IMR-90 (cell line): ENCODE data around the gene LRRC10B. TPM values are rescaled to one million over a fixed set of nuclear protein-coding genes. Genes with fewer than 3 reads are reported as not detected.

Experiments used
- ATAC-seq: fragments of 200-7000 bp; cut with Tn5 transposase; 2 replicates; pipeline ENCODE4 v1.9.1; 2020; ENCODE audit warnings: low read depth, mild to moderate bottlenecking, moderate library complexity
- BruUV-seq: library from RNA; stranded (reverse); fragments of 400-500 nt; replicated peaks from 2 replicates; lab custom pipeline; 2021; lab: Mats Ljungman, UMichigan
- CTCF ChIA-PET: fragments of 300-600 bp; formaldehyde crosslinking; extraction: SDS; loops from one replicate; lab custom pipeline; 2021; ENCODE audit warnings: antibody characterized with exemption; lab: Yijun Ruan, JAX
- POLR2A ChIA-PET: fragments of 300-600 bp; sonication (Branson Sonifier 250); formaldehyde crosslinking; loops from one replicate; lab custom pipeline; 2022; ENCODE audit warnings: antibody characterized with exemption; ENCODE audit not compliant: unreplicated experiment; lab: Charles Lee
- DNase-seq: peaks from one replicate; pipeline ENCODE4 v3.0.0; 2013
- H2AFZ ChIP-seq: replicated peaks from 2 replicates; pipeline ENCODE3; 2013; ENCODE audit warnings: low read length, mild to moderate bottlenecking; ENCODE audit not compliant: poor library complexity
- H2AK5ac ChIP-seq: 2 replicates; pipeline ENCODE4 v1.6.1; 2013; ENCODE audit warnings: low read depth, low read length, inconsistent platforms
- H2AK9ac ChIP-seq: replicated peaks from 2 replicates; pipeline ENCODE3; 2013; ENCODE audit warnings: mild to moderate bottlenecking, low read depth, low read length, moderate library complexity; ENCODE audit not compliant: poor library complexity
- H2BK120ac ChIP-seq: 2 replicates; pipeline ENCODE4 v1.6.1; 2013; ENCODE audit warnings: low read depth, low read length, inconsistent platforms
- H2BK15ac ChIP-seq: 3 replicates; pipeline ENCODE4 v1.6.1; 2013; ENCODE audit warnings: low read depth, low read length, inconsistent platforms
- H2BK20ac ChIP-seq: 2 replicates; pipeline ENCODE4 v1.6.1; 2013; ENCODE audit warnings: low read depth, mild to moderate bottlenecking, inconsistent platforms, low read length, moderate library complexity
- H2BK5ac ChIP-seq: 2 replicates; pipeline ENCODE4 v1.6.1; 2013; ENCODE audit warnings: mild to moderate bottlenecking, low read depth, low read length, inconsistent platforms; ENCODE audit not compliant: poor library complexity, severe bottlenecking
- H3K14ac ChIP-seq: replicated peaks from 2 replicates; pipeline ENCODE4 v1.6.1; 2013; ENCODE audit warnings: low read depth, low read length, inconsistent platforms
- H3K18ac ChIP-seq: 2 replicates; pipeline ENCODE4 v1.6.1; 2013; ENCODE audit warnings: low read depth, low read length, control low read depth
- H3K23ac ChIP-seq: 2 replicates; pipeline ENCODE4 v1.6.1; 2013; ENCODE audit warnings: low read depth, low read length, inconsistent platforms
- H3K27ac ChIP-seq: 2 replicates; pipeline ENCODE4 v1.5.1; 2013; ENCODE audit warnings: mild to moderate bottlenecking, control low read depth, low read length; ENCODE audit not compliant: insufficient read depth
- H3K27me3 ChIP-seq: 2 replicates; pipeline ENCODE4 v1.6.1; 2013; ENCODE audit warnings: low read length; ENCODE audit not compliant: control insufficient read depth, insufficient read depth
- H3K36me3 ChIP-seq: 2 replicates; pipeline ENCODE4 v1.6.1; 2013; ENCODE audit warnings: low read length, mixed read lengths; ENCODE audit not compliant: control insufficient read depth, insufficient read depth
- H3K4ac ChIP-seq: 2 replicates; pipeline ENCODE4 v1.6.1; 2013; ENCODE audit warnings: low read depth, low read length, inconsistent platforms
- H3K4me1 ChIP-seq: 2 replicates; pipeline ENCODE4 v1.6.1; 2013; ENCODE audit warnings: low read length, mixed read lengths; ENCODE audit not compliant: control insufficient read depth, insufficient read depth
- H3K4me2 ChIP-seq: 2 replicates; pipeline ENCODE4 v1.6.1; 2013; ENCODE audit warnings: low read depth, mild to moderate bottlenecking, control low read depth, low read length, moderate library complexity
- H3K4me3 ChIP-seq: 2 replicates; pipeline ENCODE4 v1.5.1; 2013; ENCODE audit warnings: low read depth, mild to moderate bottlenecking, control low read depth, low read length, moderate library complexity; ENCODE audit not compliant: insufficient read depth
- H3K56ac ChIP-seq: 2 replicates; pipeline ENCODE4 v1.6.1; 2013; ENCODE audit warnings: low read length, inconsistent platforms; ENCODE audit not compliant: insufficient read depth; ENCODE audit errors: extremely low read depth
- H3K79me1 ChIP-seq, 2 experiments: 2 replicates each; pipeline ENCODE4 v1.6.1; 2013; ENCODE audit warnings: low read length in 2 of 2, inconsistent platforms in 1 of 2, low read depth in 1 of 2
- H3K9ac ChIP-seq: 2 replicates; pipeline ENCODE4 v1.6.1; 2013; ENCODE audit warnings: low read depth, low read length, control low read depth
- H3K9me1 ChIP-seq: 2 replicates; pipeline ENCODE4 v1.6.1; 2013; ENCODE audit warnings: low read length, inconsistent platforms; ENCODE audit not compliant: insufficient read depth
- H3K9me3 ChIP-seq: 2 replicates; pipeline ENCODE4 v1.6.1; 2013; ENCODE audit warnings: low read length; ENCODE audit not compliant: control insufficient read depth, insufficient read depth
- H4K20me1 ChIP-seq: 2 replicates; pipeline ENCODE4 v1.6.1; 2013; ENCODE audit warnings: low read length, inconsistent platforms; ENCODE audit not compliant: insufficient read depth
- H4K5ac ChIP-seq: 2 replicates; pipeline ENCODE4 v1.6.1; 2013; ENCODE audit warnings: mild to moderate bottlenecking, low read depth, low read length, control low read depth
- H4K8ac ChIP-seq, 2 experiments: 2 replicates each; pipeline ENCODE4 v1.6.1; 2013; ENCODE audit warnings: low read depth in 2 of 2, low read length in 2 of 2, control low read depth in 1 of 2, inconsistent platforms in 1 of 2
- H4K91ac ChIP-seq: 2 replicates; pipeline ENCODE4 v1.6.1; 2013; ENCODE audit warnings: low read depth, low read length, inconsistent platforms; ENCODE audit not compliant: insufficient read depth
- BHLHE40 ChIP-seq: fragments of 150-350 bp; IDR thresholded peaks from 2 replicates; pipeline ENCODE4 v1.6.1; 2016; ENCODE audit warnings: mild to moderate bottlenecking, low read depth, low read length
- CEBPB ChIP-seq: IDR thresholded peaks from 2 replicates; pipeline ENCODE4 v1.6.1; 2012; ENCODE audit warnings: low read depth, low read length, improper control_type of control experiment
- CHD1 ChIP-seq: IDR thresholded peaks from 2 replicates; pipeline ENCODE4 v1.6.1; 2012; ENCODE audit warnings: low read depth, low read length, improper control_type of control experiment
- CTCF ChIP-seq: conservative IDR thresholded peaks from 2 replicates; pipeline ENCODE4 v1.5.1; 2012; ENCODE audit warnings: mild to moderate bottlenecking, low read depth, low read length, improper control_type of control experiment
- ELK1 ChIP-seq: fragments of 150-350 bp; IDR thresholded peaks from 2 replicates; pipeline ENCODE4 v1.6.1; 2016; ENCODE audit warnings: low read depth, mild to moderate bottlenecking, low read length, moderate library complexity, borderline replicate concordance
- MAFK ChIP-seq: IDR thresholded peaks from 2 replicates; pipeline ENCODE4 v1.6.1; 2012; ENCODE audit warnings: low read depth, low read length, improper control_type of control experiment
- MAZ ChIP-seq: IDR thresholded peaks from 2 replicates; pipeline ENCODE4 v1.6.1; 2012; ENCODE audit warnings: low read depth, mild to moderate bottlenecking, low read length, improper control_type of control experiment, moderate library complexity, borderline replicate concordance
- MXI1 ChIP-seq: IDR thresholded peaks from 2 replicates; pipeline ENCODE4 v1.6.1; 2012; ENCODE audit warnings: low read depth, mild to moderate bottlenecking, low read length, moderate library complexity, borderline replicate concordance
- NFE2L2 ChIP-seq: fragments of 150-350 bp; IDR thresholded peaks from 2 replicates; pipeline ENCODE4 v1.6.1; 2016; ENCODE audit warnings: low read depth, mild to moderate bottlenecking, low read length
- POLR2A ChIP-seq: IDR thresholded peaks from 2 replicates; pipeline ENCODE4 v1.6.1; 2012; ENCODE audit warnings: mild to moderate bottlenecking, low read depth, low read length
- RAD21 ChIP-seq: IDR thresholded peaks from 2 replicates; pipeline ENCODE4 v1.6.1; 2012; ENCODE audit warnings: low read length, improper control_type of control experiment
- RCOR1 ChIP-seq: IDR thresholded peaks from 2 replicates; pipeline ENCODE4 v1.6.1; 2012; ENCODE audit warnings: mild to moderate bottlenecking, low read length, improper control_type of control experiment; ENCODE audit not compliant: insufficient replicate concordance
- RFX5 ChIP-seq: IDR thresholded peaks from 2 replicates; pipeline ENCODE4 v1.8.0; 2012; ENCODE audit warnings: low read depth, mild to moderate bottlenecking, low read length, moderate library complexity
- SMC3 ChIP-seq: fragments of 150-350 bp; IDR thresholded peaks from 2 replicates; pipeline ENCODE4 v1.6.1; 2016; ENCODE audit warnings: low read depth, mild to moderate bottlenecking, antibody characterized with exemption, low read length, moderate library complexity
- WGBS, 2 experiments: methylation state at CpG; one replicate each; pipeline versions ENCODE4 v1.1.5 to v1.1.7; 2013; ENCODE audit warnings: missing lambda C conversion rate in 2 of 2; ENCODE audit not compliant: insufficient read length in 1 of 2; ENCODE audit errors: extremely low coverage in 2 of 2; 5-methylcytosine and 5-hydroxymethylcytosine counted together
- dilution Hi-C: fragments of 300-500 bp; cut with HindIII; formaldehyde crosslinking; loops from one replicate; pipeline ENCODE4 v1.14.3; 2018; ENCODE audit warnings: low sequenced_read_pairs; ENCODE audit not compliant: unreplicated experiment
- in situ Hi-C: fragments of 300-500 bp; cut with MboI; formaldehyde crosslinking; loops from 3 replicates; pipeline ENCODE4 v1.14.3; 2019; ENCODE audit warnings: low sequenced_read_pairs, inconsistent platforms, mixed read lengths
- intact Hi-C: fragments of 100-400 bp; cut with micrococcal nuclease; formaldehyde crosslinking; loops from 2 replicates; pipeline ENCODE4 v1.10.0; 2022
- polyA plus RNA-seq, 3 experiments: library from polyadenylated mRNA; depleted of rRNA; stranded (reverse); fragments of >200 nt; gene quantifications; 2 replicates each; pipeline ENCODE4 v1.2.3, GENCODE V29; 2012; ENCODE audit warnings: low replicate concordance in 1 of 3
- total RNA-seq: library from RNA; depleted of rRNA; stranded (reverse); fragments of >200 nt; gene quantifications from 2 replicates; pipeline ENCODE4 v1.2.3, GENCODE V29; 2012

Gene LRRC10B
- total and polyA plus RNA-seq, 2 of the 4 experiments (the other 2 are of a cell fraction), result not detected

GRCh38 chr11:61475433-61475832 is 33.1 kb upstream of the LRRC10B start:
- Histone ChIP-seq H4K91ac (no peak overlapping the region), H3K27ac (no peak overlapping the region), H3K18ac (no peak overlapping the region), H2BK15ac (no peak overlapping the region), H2BK120ac (no peak overlapping the region), H3K14ac (no peak overlapping the region), H4K5ac (no peak overlapping the region), H4K20me1 (no peaks in the 10 kb centered on the region; the same call in 1 of the 2 replicates), H3K9me3 (peaks cover 2% of the 10 kb centered on the region; the same call in 1 of the 2 replicates), H3K36me3 (peaks cover 11% of the 10 kb centered on the region), H3K4me1 (no peaks in the 10 kb centered on the region), H3K4ac (no peak overlapping the region), H2BK20ac (no peak overlapping the region), H3K4me3 (no peak overlapping the region), H3K9me1 (0 out of 2 replicates have a peak, but pooled peaks cover 6% of the 10 kb centered on the region), H3K27me3 (peaks cover 4% of the 10 kb centered on the region; the same call in 1 of the 2 replicates), H3K23ac (no peak overlapping the region), H4K8ac (no peak overlapping the region), H2AFZ (no peak overlapping the region), H3K79me1 (no peaks in the 10 kb centered on the region), H2BK5ac (no peak overlapping the region), H2AK9ac (no peak overlapping the region), H3K9ac (no peak overlapping the region), H3K56ac (no peak overlapping the region), H3K4me2 (no peak overlapping the region), H2AK5ac (no peak overlapping the region)
- dilution Hi-C loops (no loop called here), intact Hi-C loops (no loop called here), in situ Hi-C loops (loop anchor here (5.0 kb wide), 2 partner anchors 42 to 162 kb away; no protein-coding TSS in a partner anchor)
- TF ChIP-seq MAFK (no peak), RAD21 (no peak), MAZ (no peak), POLR2A (no peak), RFX5 (no peak), CEBPB (no peak), NFE2L2 (no peak), ELK1 (no peak), CHD1 (no peak), RCOR1 (no peak), SMC3 (no peak), BHLHE40 (no peak), CTCF (no peak), MXI1 (no peak)
- BruUV-seq, result no TSS peak
- CTCF ChIA-PET, result interaction anchor here (2.1 to 4.1 kb wide), 2 partner anchors 29 to 42 kb away, joined by 8 to 26 read pairs; no protein-coding TSS in a partner anchor
- no peak for DNase-seq
- POLR2A ChIA-PET, result interaction anchor here (0.7 kb wide), 1 partner anchor 164 kb away, joined by 4 read pairs; no protein-coding TSS in a partner anchor
- no CpG with 5 or more reads among the region's 1 CpG for WGBS, 2 experiments
- no peak for ATAC-seq
